ENCODE data around the gene IGFBP4.

DNA sequence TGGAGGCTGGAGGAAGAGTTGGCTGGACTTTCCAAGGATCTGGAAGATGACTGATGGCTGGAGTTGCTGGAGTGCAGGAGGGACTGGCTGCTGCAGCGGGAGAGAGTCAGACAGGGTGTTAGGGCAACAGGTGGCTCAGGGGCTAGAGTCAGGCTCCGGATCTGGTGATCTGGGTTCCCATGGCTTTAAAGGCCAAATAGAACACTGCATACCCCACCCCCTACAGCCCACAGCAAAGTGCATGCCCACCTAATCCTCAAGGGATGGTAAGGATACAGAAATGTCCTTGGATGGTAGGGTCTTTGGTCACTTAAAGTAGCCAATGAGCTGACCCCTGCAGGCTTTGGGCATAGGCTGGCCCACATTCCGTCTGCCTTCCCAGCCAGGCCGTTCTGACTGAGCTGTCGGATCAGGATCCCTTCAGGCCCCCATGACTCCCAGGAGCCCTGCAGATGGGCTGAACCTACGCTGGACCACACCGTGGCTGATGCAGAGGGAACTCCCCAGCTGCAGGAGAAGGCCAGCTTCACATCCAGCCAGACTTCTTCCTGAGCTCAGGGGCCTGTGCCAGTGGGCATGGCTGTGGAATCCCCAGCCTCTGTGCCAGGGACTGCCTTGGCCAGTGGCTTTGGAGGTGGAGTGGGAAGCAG lies 44.2 kb downstream of the IGFBP4 start:
- TF ChIP-seq EP300 (IDR thresholded peaks at IDR 0.05; ENCODE audit: borderline replicate concordance in 1 of 2, low read depth in 1 of 2, low read length in 1 of 2) (no peak), EZH2phosphoT487 (IDR thresholded peaks at IDR 0.05; ENCODE audit: borderline replicate concordance, low read depth) (no peak)
- TF ChIP-seq, protein P1, sequence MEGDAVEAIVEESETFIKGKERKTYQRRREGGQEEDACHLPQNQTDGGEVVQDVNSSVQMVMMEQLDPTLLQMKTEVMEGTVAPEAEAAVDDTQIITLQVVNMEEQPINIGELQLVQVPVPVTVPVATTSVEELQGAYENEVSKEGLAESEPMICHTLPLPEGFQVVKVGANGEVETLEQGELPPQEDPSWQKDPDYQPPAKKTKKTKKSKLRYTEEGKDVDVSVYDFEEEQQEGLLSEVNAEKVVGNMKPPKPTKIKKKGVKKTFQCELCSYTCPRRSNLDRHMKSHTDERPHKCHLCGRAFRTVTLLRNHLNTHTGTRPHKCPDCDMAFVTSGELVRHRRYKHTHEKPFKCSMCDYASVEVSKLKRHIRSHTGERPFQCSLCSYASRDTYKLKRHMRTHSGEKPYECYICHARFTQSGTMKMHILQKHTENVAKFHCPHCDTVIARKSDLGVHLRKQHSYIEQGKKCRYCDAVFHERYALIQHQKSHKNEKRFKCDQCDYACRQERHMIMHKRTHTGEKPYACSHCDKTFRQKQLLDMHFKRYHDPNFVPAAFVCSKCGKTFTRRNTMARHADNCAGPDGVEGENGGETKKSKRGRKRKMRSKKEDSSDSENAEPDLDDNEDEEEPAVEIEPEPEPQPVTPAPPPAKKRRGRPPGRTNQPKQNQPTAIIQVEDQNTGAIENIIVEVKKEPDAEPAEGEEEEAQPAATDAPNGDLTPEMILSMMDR (IDR thresholded peaks at IDR 0.05) = no peak
- TF ChIP-seq, protein P2, sequence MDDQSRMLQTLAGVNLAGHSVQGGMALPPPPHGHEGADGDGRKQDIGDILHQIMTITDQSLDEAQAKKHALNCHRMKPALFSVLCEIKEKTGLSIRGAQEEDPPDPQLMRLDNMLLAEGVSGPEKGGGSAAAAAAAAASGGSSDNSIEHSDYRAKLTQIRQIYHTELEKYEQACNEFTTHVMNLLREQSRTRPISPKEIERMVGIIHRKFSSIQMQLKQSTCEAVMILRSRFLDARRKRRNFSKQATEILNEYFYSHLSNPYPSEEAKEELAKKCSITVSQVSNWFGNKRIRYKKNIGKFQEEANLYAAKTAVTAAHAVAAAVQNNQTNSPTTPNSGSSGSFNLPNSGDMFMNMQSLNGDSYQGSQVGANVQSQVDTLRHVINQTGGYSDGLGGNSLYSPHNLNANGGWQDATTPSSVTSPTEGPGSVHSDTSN (IDR thresholded peaks at IDR 0.05) = no peak
